Upper lobe of left lung (tissue), 4 donors: ENCODE measurements around the gene MAN1C1.

Source experiments
- EP300 ChIP-seq, 4 donors: sonication (generic); formaldehyde crosslinking; IDR thresholded peaks; one replicate each; pipeline ENCODE4 v1.5.1; 2017; ENCODE audit warnings: antibody characterized with exemption in 4 of 4, control low read depth in 2 of 4
- POLR2A ChIP-seq, 4 donors: fragments of 450-650 bp; IDR thresholded peaks; one replicate each; pipeline ENCODE4 v1.5.1; 2016 to 2017; ENCODE audit warnings: antibody characterized with exemption in 4 of 4, mild to moderate bottlenecking in 2 of 4
- POLR2AphosphoS5 ChIP-seq, 2 donors: sonication (generic); formaldehyde crosslinking; IDR thresholded peaks; one replicate each; pipeline ENCODE4 v1.5.1; 2017; ENCODE audit warnings: antibody characterized with exemption in 2 of 2
- TF ChIP-seq, protein P1 (sequence below), 6 experiments: fragments of 450-650 bp in 4 of 6; fragments of 200-600 bp in 2 of 6; sonication (generic) in 2 of 6; IDR thresholded peaks; one replicate each; pipeline ENCODE4 v1.5.1; 2016 to 2019; ENCODE audit warnings: antibody characterized with exemption in 6 of 6

DNA sequence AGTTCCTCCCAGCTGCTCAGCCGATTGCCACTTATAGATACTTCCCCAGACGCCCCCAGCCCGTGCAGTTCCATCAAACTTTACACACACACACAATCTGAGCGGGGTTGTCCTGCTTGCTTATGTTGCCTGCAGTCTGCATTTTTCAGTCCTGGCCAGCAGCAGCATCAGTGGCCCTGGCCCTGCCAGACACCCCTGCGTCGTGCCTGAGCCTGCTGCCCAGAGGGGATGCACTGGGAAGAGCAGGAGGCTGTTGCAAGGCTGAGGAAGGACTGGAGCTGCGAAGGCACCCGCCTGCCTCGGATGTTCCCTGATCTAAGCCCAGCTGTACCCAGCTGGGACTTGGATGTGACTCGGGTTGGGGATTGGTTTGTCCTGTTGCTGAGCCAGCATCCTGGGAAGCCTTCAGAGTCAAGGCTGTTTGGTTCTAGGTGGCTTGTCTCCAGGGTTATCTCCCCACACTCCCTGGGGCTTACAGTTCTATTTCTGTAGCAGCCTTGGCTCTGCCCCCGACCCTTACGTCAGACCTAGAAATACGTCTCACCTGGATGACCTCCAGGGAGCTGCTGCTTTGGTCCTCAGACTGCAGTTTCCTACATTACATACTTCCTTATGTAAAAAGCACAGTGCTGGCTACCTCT is 42.3 kb downstream of the MAN1C1 start:
- TF ChIP-seq, protein P1, sequence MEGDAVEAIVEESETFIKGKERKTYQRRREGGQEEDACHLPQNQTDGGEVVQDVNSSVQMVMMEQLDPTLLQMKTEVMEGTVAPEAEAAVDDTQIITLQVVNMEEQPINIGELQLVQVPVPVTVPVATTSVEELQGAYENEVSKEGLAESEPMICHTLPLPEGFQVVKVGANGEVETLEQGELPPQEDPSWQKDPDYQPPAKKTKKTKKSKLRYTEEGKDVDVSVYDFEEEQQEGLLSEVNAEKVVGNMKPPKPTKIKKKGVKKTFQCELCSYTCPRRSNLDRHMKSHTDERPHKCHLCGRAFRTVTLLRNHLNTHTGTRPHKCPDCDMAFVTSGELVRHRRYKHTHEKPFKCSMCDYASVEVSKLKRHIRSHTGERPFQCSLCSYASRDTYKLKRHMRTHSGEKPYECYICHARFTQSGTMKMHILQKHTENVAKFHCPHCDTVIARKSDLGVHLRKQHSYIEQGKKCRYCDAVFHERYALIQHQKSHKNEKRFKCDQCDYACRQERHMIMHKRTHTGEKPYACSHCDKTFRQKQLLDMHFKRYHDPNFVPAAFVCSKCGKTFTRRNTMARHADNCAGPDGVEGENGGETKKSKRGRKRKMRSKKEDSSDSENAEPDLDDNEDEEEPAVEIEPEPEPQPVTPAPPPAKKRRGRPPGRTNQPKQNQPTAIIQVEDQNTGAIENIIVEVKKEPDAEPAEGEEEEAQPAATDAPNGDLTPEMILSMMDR (IDR thresholded peaks at IDR 0.05), result no peak
- TF ChIP-seq EP300 (IDR thresholded peaks at IDR 0.05) (no peak), POLR2AphosphoS5 (IDR thresholded peaks at IDR 0.05) (peak; percentile 41 to 72), POLR2A (IDR thresholded peaks at IDR 0.05) (no peak)
